Peyer's patch (tissue), 4 donors: ENCODE data around the gene PTPN12.

ENCODE experiments used
- POLR2A ChIP-seq, 2 donors: fragments of 450-650 bp; IDR thresholded peaks; one replicate each; pipeline ENCODE4 v1.5.1; 2017; ENCODE audit warnings: antibody characterized with exemption in 2 of 2, mild to moderate bottlenecking in 2 of 2, moderate library complexity in 2 of 2
- TF ChIP-seq, protein P1 (sequence below), 6 experiments: fragments of 450-650 bp in 4 of 6; fragments of 200-600 bp in 2 of 6; sonication (generic) in 1 of 6; IDR thresholded peaks; one replicate each; pipeline ENCODE4 v1.5.1; 2017 to 2019; ENCODE audit warnings: antibody characterized with exemption in 6 of 6, mild to moderate bottlenecking in 3 of 6, moderate library complexity in 1 of 6

DNA sequence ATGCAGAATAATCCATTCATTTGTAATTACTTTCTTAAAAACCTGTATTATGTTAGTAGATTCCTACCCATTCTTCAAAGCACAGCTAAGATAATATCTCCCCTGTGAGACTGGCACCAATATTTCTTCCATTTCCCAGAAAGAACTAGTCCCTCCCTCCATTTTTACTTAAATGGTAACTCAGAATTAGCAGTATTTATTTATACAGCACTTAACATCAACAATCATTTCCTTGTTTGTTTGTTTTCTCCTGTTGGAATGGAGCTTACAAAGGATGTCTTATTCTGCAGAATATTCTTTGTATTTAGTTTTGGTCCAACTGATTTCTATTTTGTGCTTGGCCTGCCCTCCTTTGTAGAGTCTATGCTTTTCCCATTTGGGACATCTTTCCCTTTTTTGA, 32.1 kb upstream of the PTPN12 start:
- TF ChIP-seq, protein P1, sequence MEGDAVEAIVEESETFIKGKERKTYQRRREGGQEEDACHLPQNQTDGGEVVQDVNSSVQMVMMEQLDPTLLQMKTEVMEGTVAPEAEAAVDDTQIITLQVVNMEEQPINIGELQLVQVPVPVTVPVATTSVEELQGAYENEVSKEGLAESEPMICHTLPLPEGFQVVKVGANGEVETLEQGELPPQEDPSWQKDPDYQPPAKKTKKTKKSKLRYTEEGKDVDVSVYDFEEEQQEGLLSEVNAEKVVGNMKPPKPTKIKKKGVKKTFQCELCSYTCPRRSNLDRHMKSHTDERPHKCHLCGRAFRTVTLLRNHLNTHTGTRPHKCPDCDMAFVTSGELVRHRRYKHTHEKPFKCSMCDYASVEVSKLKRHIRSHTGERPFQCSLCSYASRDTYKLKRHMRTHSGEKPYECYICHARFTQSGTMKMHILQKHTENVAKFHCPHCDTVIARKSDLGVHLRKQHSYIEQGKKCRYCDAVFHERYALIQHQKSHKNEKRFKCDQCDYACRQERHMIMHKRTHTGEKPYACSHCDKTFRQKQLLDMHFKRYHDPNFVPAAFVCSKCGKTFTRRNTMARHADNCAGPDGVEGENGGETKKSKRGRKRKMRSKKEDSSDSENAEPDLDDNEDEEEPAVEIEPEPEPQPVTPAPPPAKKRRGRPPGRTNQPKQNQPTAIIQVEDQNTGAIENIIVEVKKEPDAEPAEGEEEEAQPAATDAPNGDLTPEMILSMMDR (IDR thresholded peaks at IDR 0.05) = no peak
- TF ChIP-seq POLR2A (IDR thresholded peaks at IDR 0.05) = no peak
